HEK293 (cell line): ENCODE data around the gene PSAP.

Experiments used
- CTCF ChIA-PET: fragments of 350-600 bp; formaldehyde crosslinking; extraction: SDS; loops from one replicate; lab custom pipeline; 2021; ENCODE audit warnings: antibody characterized with exemption; lab: Yijun Ruan, JAX
- POLR2A ChIA-PET: fragments of 300-600 bp; formaldehyde crosslinking; extraction: SDS; loops from one replicate; lab custom pipeline; 2020; ENCODE audit warnings: antibody characterized with exemption, inconsistent platforms; lab: Yijun Ruan, JAX
- H3K27ac ChIP-seq: fragments of 200-500 bp; sonication (Bioruptor generic); 2 replicates; pipeline ENCODE4 v1.5.1; 2014; ENCODE audit warnings: low read depth, low read length, control low read depth, inconsistent platforms; ENCODE audit errors: extremely low read depth
- H3K36me3 ChIP-seq, 2 experiments: fragments of 200-500 bp in 1 of 2; sonication (Bioruptor generic) in 1 of 2; 1 replicate in 1 of 2; 2 replicates in 1 of 2; pipeline ENCODE4 v1.5.1; 2014 to 2017; ENCODE audit warnings: inconsistent platforms in 2 of 2, low read length in 2 of 2; ENCODE audit not compliant: control insufficient read depth in 2 of 2, insufficient read depth in 1 of 2
- H3K4me1 ChIP-seq: fragments of 200-500 bp; sonication (Bioruptor generic); 2 replicates; pipeline ENCODE4 v1.5.1; 2014; ENCODE audit warnings: mild to moderate bottlenecking, low read length, inconsistent platforms; ENCODE audit not compliant: control insufficient read depth, insufficient read depth
- H3K4me3 ChIP-seq: 2 replicates; pipeline ENCODE4 v1.5.1; 2011; ENCODE audit warnings: low read depth, mild to moderate bottlenecking, control low read depth, low read length, moderate library complexity
- H3K9me3 ChIP-seq: fragments of 200-500 bp; sonication (Bioruptor generic); 2 replicates; pipeline ENCODE4 v1.5.1; 2014; ENCODE audit warnings: low read depth, low read length, inconsistent platforms; ENCODE audit not compliant: control insufficient read depth, insufficient read depth
- EGR2 ChIP-seq: fragments of 450-650 bp; formaldehyde crosslinking; IDR thresholded peaks from 2 replicates; pipeline ENCODE4 v1.5.1; 2016; ENCODE audit warnings: low read depth, missing biosample characterization, missing genetic modification characterization
- HIC1 ChIP-seq: fragments of 450-650 bp; formaldehyde crosslinking; IDR thresholded peaks from 2 replicates; pipeline ENCODE4 v1.5.1; 2016; ENCODE audit warnings: missing biosample characterization, missing genetic modification characterization
- HOXC10 ChIP-seq: sonication (generic); formaldehyde crosslinking; IDR thresholded peaks from 2 replicates; pipeline ENCODE4 v1.8.1; 2023; ENCODE audit warnings: mild to moderate bottlenecking, missing genetic modification reagents
- PRDM10 ChIP-seq: fragments of 450-650 bp; formaldehyde crosslinking; IDR thresholded peaks from 2 replicates; pipeline ENCODE4 v1.5.1; 2016; ENCODE audit warnings: missing biosample characterization, missing genetic modification characterization
- ZBTB17 ChIP-seq: fragments of 450-650 bp; formaldehyde crosslinking; IDR thresholded peaks from 2 replicates; pipeline ENCODE4 v1.5.1; 2016; ENCODE audit warnings: missing biosample characterization, missing genetic modification characterization
- ZEB2 ChIP-seq: fragments of 450-650 bp; formaldehyde crosslinking; IDR thresholded peaks from 2 replicates; pipeline ENCODE4 v1.5.1; 2016; ENCODE audit warnings: missing biosample characterization, missing genetic modification characterization
- ZFHX2 ChIP-seq: fragments of 450-650 bp; formaldehyde crosslinking; conservative IDR thresholded peaks from 2 replicates; pipeline ENCODE4 v1.5.1; 2016; ENCODE audit warnings: missing biosample characterization, missing genetic modification characterization
- ZNF112 ChIP-seq: fragments of 450-650 bp; formaldehyde crosslinking; IDR thresholded peaks from 2 replicates; pipeline ENCODE4 v1.5.0; 2017; ENCODE audit warnings: missing biosample characterization, missing genetic modification characterization
- ZNF18 ChIP-seq: fragments of 450-650 bp; formaldehyde crosslinking; IDR thresholded peaks from 2 replicates; pipeline ENCODE4 v1.5.1; 2016; ENCODE audit warnings: missing biosample characterization, missing genetic modification characterization
- ZNF341 ChIP-seq: fragments of 450-650 bp; formaldehyde crosslinking; IDR thresholded peaks from 2 replicates; pipeline ENCODE4; 2016; ENCODE audit warnings: low read depth, missing biosample characterization, missing genetic modification characterization
- ZNF366 ChIP-seq: fragments of 450-650 bp; formaldehyde crosslinking; conservative IDR thresholded peaks from 2 replicates; pipeline ENCODE4 v1.5.1; 2016; ENCODE audit warnings: missing biosample characterization, missing genetic modification characterization
- ZNF416 ChIP-seq: fragments of 450-650 bp; formaldehyde crosslinking; IDR thresholded peaks from 2 replicates; pipeline ENCODE4 v1.5.1; 2016; ENCODE audit warnings: missing biosample characterization, missing genetic modification characterization
- ZNF488 ChIP-seq: fragments of 450-650 bp; formaldehyde crosslinking; IDR thresholded peaks from 2 replicates; pipeline ENCODE4 v1.5.1; 2016; ENCODE audit warnings: missing biosample characterization, missing genetic modification characterization
- ZNF558 ChIP-seq: fragments of 450-650 bp; formaldehyde crosslinking; IDR thresholded peaks from 2 replicates; pipeline ENCODE4 v1.5.1; 2016; ENCODE audit warnings: missing biosample characterization, missing genetic modification characterization
- ZNF560 ChIP-seq: fragments of 450-650 bp; formaldehyde crosslinking; IDR thresholded peaks from 2 replicates; pipeline ENCODE4 v1.5.1; 2017; ENCODE audit warnings: missing biosample characterization, missing genetic modification characterization, borderline replicate concordance
- ZNF677 ChIP-seq: fragments of 450-650 bp; IDR thresholded peaks from 2 replicates; pipeline ENCODE4 v1.5.0; 2018; ENCODE audit warnings: missing biosample characterization, mild to moderate bottlenecking, missing genetic modification characterization, moderate library complexity

The PSAP gene

GRCh38 chr10:71811351-71811750 is 39.7 kb downstream of the PSAP start (continued):
- no peak for TF ChIP-seq PRDM10 (tag by site-specific recombination)
- TF ChIP-seq ZEB2 (tag by site-specific recombination): no peak
- no peak for TF ChIP-seq ZNF558 (tag by site-specific recombination)

GRCh38 chr10:71810048-71810750 is 40.9 kb downstream of the PSAP start:
- Histone ChIP-seq H3K4me3 (no peak overlapping the region), H3K9me3 (no peaks in the 10 kb centered on the region), H3K27ac (no peak overlapping the region), H3K4me1 (peaks cover 6% of the 10 kb centered on the region; the same call in 1 of the 2 replicates), H3K36me3 (peaks cover 0 to 6% of the 10 kb centered on the region in 2 experiments; a peak in 1 of 3 replicates)
- TF ChIP-seq ZNF677 (tag by site-specific recombination) (no peak), ZNF560 (tag by site-specific recombination) (no peak)
- ChIA-PET CTCF (interaction anchor here (1.4 to 1.6 kb wide), 3 partner anchors 85 to 113 kb away, joined by 6 to 10 read pairs (median 8); no protein-coding TSS in a partner anchor), POLR2A (no interaction called here)

- ChIA-PET CTCF (no interaction called here), POLR2A (interaction anchor here (0.7 kb wide), 1 partner anchor 1432 kb away, joined by 9 read pairs; no protein-coding TSS in a partner anchor)
- Histone ChIP-seq H3K4me1 (peaks cover 6% of the 10 kb centered on the region; the same call in 1 of the 2 replicates), H3K36me3 (peaks cover 0 to 3% of the 10 kb centered on the region in 2 experiments; a peak in 1 of 3 replicates), H3K9me3 (no peaks in the 10 kb centered on the region), H3K4me3 (no peak overlapping the region), H3K27ac (no peak overlapping the region)
- TF ChIP-seq HIC1 (tag by site-specific recombination): peak; percentile 33; the same call in 1 of the 2 replicates
- no peak for TF ChIP-seq ZNF677 (tag by site-specific recombination)
Measured at GRCh38 chr10:71809628-71810027, 41.4 kb downstream of the PSAP start.

- no peaks in the 10 kb centered on the region for H3K9me3 ChIP-seq
- no peaks in the 10 kb centered on the region for H3K36me3 ChIP-seq
- H3K4me1 ChIP-seq: peaks cover 6% of the 10 kb centered on the region; the same call in 1 of the 2 replicates
- H3K4me3 ChIP-seq: no peak overlapping the region
- ChIA-PET CTCF (interaction anchor here (1.5 kb wide), 1 partner anchor 88 kb away, joined by 4 read pairs; no protein-coding TSS in a partner anchor), POLR2A (no interaction called here)
- no peak overlapping the region for H3K27ac ChIP-seq
- no peak for TF ChIP-seq ZNF488
- no peak for TF ChIP-seq ZNF112 (tag by site-specific recombination)
- TF ChIP-seq ZNF416: no peak
- no peak for TF ChIP-seq ZNF341 (tag by site-specific recombination)
- no peak for TF ChIP-seq HOXC10 (CRISPR knock-in tag)
- TF ChIP-seq ZNF18 (tag by site-specific recombination): no peak
- peak; percentile 97 for TF ChIP-seq ZNF366 (tag by site-specific recombination)
- 0 out of 2 replicates have a peak, but pooled peaks have one; percentile 18 for TF ChIP-seq ZFHX2 (tag by site-specific recombination)
- TF ChIP-seq EGR2 (tag by site-specific recombination): peak; percentile 55
- TF ChIP-seq ZBTB17 (tag by site-specific recombination): peak; percentile 71; the same call in 1 of the 2 replicates
Measured at GRCh38 chr10:71807557-71808510, 43.2 kb downstream of the PSAP start.
